ENCODE data around the gene LRRC55.
"Not testable (repeated sequence)": the region's sequence is repeated elsewhere in the genome, so short reads cannot be mapped to it uniquely, and the experiment has no call there.

The LRRC55 gene

GRCh38 chr11:57163160-57163868, 18.4 kb upstream of the LRRC55 start:
- no peak for DNase-seq (ENCODE audit: insufficient read length)
- no peak for FAIRE-seq
- no peak for TF ChIP-seq POLR2A (IDR thresholded peaks at IDR 0.05; ENCODE audit: low read depth, low read length)
- TF ChIP-seq TAF1 (IDR thresholded peaks at IDR 0.05; ENCODE audit: borderline replicate concordance, low read depth, low read length), result no peak
- TF ChIP-seq POLR2AphosphoS5 (IDR thresholded peaks at IDR 0.05; ENCODE audit: low read depth, low read length), result no peak

- DNase-seq (ENCODE audit: insufficient read length), result no peak
- TF ChIP-seq POLR2A (IDR thresholded peaks at IDR 0.05; ENCODE audit: low read depth, low read length) (no peak), TAF1 (IDR thresholded peaks at IDR 0.05; ENCODE audit: borderline replicate concordance, low read depth, low read length) (no peak), POLR2AphosphoS5 (IDR thresholded peaks at IDR 0.05; ENCODE audit: low read depth, low read length) (no peak)
- no peak for FAIRE-seq
These were observed 17.4 kb upstream of the LRRC55 start for GRCh38 chr11:57164317-57164716.

GRCh38 chr11:57167125-57167846, 14.5 kb upstream of the LRRC55 start:
- no peak for FAIRE-seq
- no peak for DNase-seq (ENCODE audit: insufficient read length)
- TF ChIP-seq POLR2A (IDR thresholded peaks at IDR 0.05; ENCODE audit: low read depth, low read length) (no peak), POLR2AphosphoS5 (IDR thresholded peaks at IDR 0.05; ENCODE audit: low read depth, low read length) (no peak), TAF1 (IDR thresholded peaks at IDR 0.05; ENCODE audit: borderline replicate concordance, low read depth, low read length) (no peak)

- DNase-seq (ENCODE audit: insufficient read length); FAIRE-seq: not testable (repeated sequence)
These were observed 11.9 kb upstream of the LRRC55 start for GRCh38 chr11:57169732-57170313.

GRCh38 chr11:57172031-57172430, 9.7 kb upstream of the LRRC55 start:
- FAIRE-seq, result no peak
- TF ChIP-seq POLR2AphosphoS5 (IDR thresholded peaks at IDR 0.05; ENCODE audit: low read depth, low read length), result no peak
- TF ChIP-seq TAF1 (IDR thresholded peaks at IDR 0.05; ENCODE audit: borderline replicate concordance, low read depth, low read length), result no peak
- no peak for TF ChIP-seq POLR2A (IDR thresholded peaks at IDR 0.05; ENCODE audit: low read depth, low read length)
- DNase-seq (ENCODE audit: insufficient read length), result no peak

- DNase-seq (ENCODE audit: insufficient read length), result no peak
- TF ChIP-seq TAF1 (IDR thresholded peaks at IDR 0.05; ENCODE audit: borderline replicate concordance, low read depth, low read length), result no peak
- FAIRE-seq, result no peak
These were observed 7.1 kb upstream of the LRRC55 start for GRCh38 chr11:57174656-57175055.

- TF ChIP-seq TAF1 (IDR thresholded peaks at IDR 0.05; ENCODE audit: borderline replicate concordance, low read depth, low read length) (no peak), POLR2AphosphoS5 (IDR thresholded peaks at IDR 0.05; ENCODE audit: low read depth, low read length) (no peak), POLR2A (IDR thresholded peaks at IDR 0.05; ENCODE audit: low read depth, low read length) (no peak)
- FAIRE-seq, result no peak
- no peak for DNase-seq (ENCODE audit: insufficient read length)
These were observed 6.3 kb upstream of the LRRC55 start for GRCh38 chr11:57175478-57175877.

- FAIRE-seq, result no peak
- DNase-seq (ENCODE audit: insufficient read length), result no peak
- TF ChIP-seq POLR2A (IDR thresholded peaks at IDR 0.05; ENCODE audit: low read depth, low read length), result no peak
- TF ChIP-seq POLR2AphosphoS5 (IDR thresholded peaks at IDR 0.05; ENCODE audit: low read depth, low read length), result no peak
- no peak for TF ChIP-seq TAF1 (IDR thresholded peaks at IDR 0.05; ENCODE audit: borderline replicate concordance, low read depth, low read length)
These were observed 3.4 kb upstream of the LRRC55 start for GRCh38 chr11:57178334-57178733.

- DNase-seq (ENCODE audit: insufficient read length) (no peak), FAIRE-seq (no peak)
- no peak for TF ChIP-seq POLR2A (IDR thresholded peaks at IDR 0.05; ENCODE audit: low read depth, low read length)
- TF ChIP-seq POLR2AphosphoS5 (IDR thresholded peaks at IDR 0.05; ENCODE audit: low read depth, low read length), result no peak
- TF ChIP-seq TAF1 (IDR thresholded peaks at IDR 0.05; ENCODE audit: borderline replicate concordance, low read depth, low read length), result no peak
These were observed 2.1 kb upstream of the LRRC55 start for GRCh38 chr11:57179681-57180080.

- no peak for DNase-seq (ENCODE audit: insufficient read length)
These were observed 1.6 kb upstream of the LRRC55 start for GRCh38 chr11:57180081-57180561.

GRCh38 chr11:57180964-57181363, 789 bp upstream of the LRRC55 start:
- no peak for TF ChIP-seq POLR2AphosphoS5 (IDR thresholded peaks at IDR 0.05; ENCODE audit: low read depth, low read length)
- TF ChIP-seq POLR2A (IDR thresholded peaks at IDR 0.05; ENCODE audit: low read depth, low read length), result no peak
- no peak for TF ChIP-seq TAF1 (IDR thresholded peaks at IDR 0.05; ENCODE audit: borderline replicate concordance, low read depth, low read length)
- DNase-seq (ENCODE audit: insufficient read length), result no peak
- FAIRE-seq, result no peak

More at GRCh38 chr11:57180081-57180561, 1.6 kb upstream of the LRRC55 start:
- FAIRE-seq, result no peak
- no peak for TF ChIP-seq POLR2A (IDR thresholded peaks at IDR 0.05; ENCODE audit: low read depth, low read length)
- TF ChIP-seq TAF1 (IDR thresholded peaks at IDR 0.05; ENCODE audit: borderline replicate concordance, low read depth, low read length), result no peak
- no peak for TF ChIP-seq POLR2AphosphoS5 (IDR thresholded peaks at IDR 0.05; ENCODE audit: low read depth, low read length)

GRCh38 chr11:57182896-57183295, 1.1 kb downstream of the LRRC55 start:
- FAIRE-seq (no peak), DNase-seq (ENCODE audit: insufficient read length) (no peak)
- TF ChIP-seq POLR2A (IDR thresholded peaks at IDR 0.05; ENCODE audit: low read depth, low read length), result no peak
- TF ChIP-seq TAF1 (IDR thresholded peaks at IDR 0.05; ENCODE audit: borderline replicate concordance, low read depth, low read length), result no peak
- TF ChIP-seq POLR2AphosphoS5 (IDR thresholded peaks at IDR 0.05; ENCODE audit: low read depth, low read length), result no peak

Measured in GM12892 (cell line).